Bronchial epithelial cell (primary cell): ENCODE measurements around the gene ORAI1. TPM values are rescaled to one million over a fixed set of nuclear protein-coding genes. Genes with fewer than 3 reads are reported as not detected.
"Not testable (repeated sequence)": the region's sequence is repeated elsewhere in the genome, so short reads cannot be mapped to it uniquely, and the experiment has no call there.

Experiments used
- DNase-seq: peaks from one replicate; pipeline ENCODE4 v3.0.0-alpha.2; 2010; ENCODE audit warnings: low read depth
- FAIRE-seq: peaks from 2 replicates; lab custom pipeline; 2011; peaks lifted over from hg19 to GRCh38; lab: Jason Lieb, UNC
- H3K27me3 ChIP-seq: 2 replicates; pipeline ENCODE4 v1.5.1; 2011; ENCODE audit warnings: low read length; ENCODE audit not compliant: control insufficient read depth, insufficient read depth
- H3K36me3 ChIP-seq: 2 replicates; pipeline ENCODE4 v1.5.1; 2011; ENCODE audit warnings: low read length; ENCODE audit not compliant: control insufficient read depth, insufficient read depth
- H3K4me3 ChIP-seq: 2 replicates; pipeline ENCODE4 v1.5.1; 2011; ENCODE audit warnings: mild to moderate bottlenecking, low read depth, low read length, control low read depth
- CTCF ChIP-seq: IDR thresholded peaks from 2 replicates; pipeline ENCODE4 v1.5.1; 2011; ENCODE audit warnings: mild to moderate bottlenecking, moderate library complexity, low read length, control low read depth, inconsistent platforms; ENCODE audit not compliant: insufficient read depth, severe bottlenecking
- total RNA-seq: library from RNA; depleted of rRNA; stranded (reverse); fragments of >200 nt; gene quantifications from 2 replicates; pipeline ENCODE4 v1.2.1, GENCODE V29; 2014

ORAI1 gene
- total RNA-seq, 1 donor from 2014 or later = 8.7 TPM

- peak; percentile 13 for DNase-seq
- TF ChIP-seq CTCF = no peak
- no peaks in the 10 kb centered on the region for H3K36me3 ChIP-seq
- H3K4me3 ChIP-seq = peak overlapping the region; percentile 53
- H3K27me3 ChIP-seq = no peaks in the 10 kb centered on the region
- FAIRE-seq = no peak
These were observed 46.1 kb upstream of the ORAI1 start for GRCh38 chr12:121579981-121580868.

GRCh38 chr12:121580959-121581685, 45.2 kb upstream of the ORAI1 start, which contains the start of gene KDM2B:
Gene KDM2B, minus strand, starts transcription at chr12:121581023. Its CDS starts 112 bp downstream, at chr12:121580911.
- no peak for FAIRE-seq
- H3K4me3 ChIP-seq = peak within 1 kb of the TSS; percentile 53
- no peaks in the 10 kb centered on the region for H3K36me3 ChIP-seq
- TF ChIP-seq CTCF = no peak
- no peak for DNase-seq
- H3K27me3 ChIP-seq = no peaks in the 10 kb centered on the region

GRCh38 chr12:121581686-121582429, 44.5 kb upstream of the ORAI1 start:
- Histone ChIP-seq H3K4me3 (no peak overlapping the region), H3K36me3 (no peaks in the 10 kb centered on the region), H3K27me3 (no peaks in the 10 kb centered on the region)
- TF ChIP-seq CTCF = no peak
- no peak for DNase-seq
- FAIRE-seq = no peak

GRCh38 chr12:121582583-121583333, 43.6 kb upstream of the ORAI1 start:
- no peak overlapping the region for H3K4me3 ChIP-seq
- H3K36me3 ChIP-seq = no peaks in the 10 kb centered on the region
- DNase-seq (no peak), FAIRE-seq (no peak)
- TF ChIP-seq CTCF = no peak
- H3K27me3 ChIP-seq = no peaks in the 10 kb centered on the region

GRCh38 chr12:121583334-121583661, 43.0 kb upstream of the ORAI1 start:
- H3K4me3 ChIP-seq, H3K36me3 ChIP-seq, FAIRE-seq, DNase-seq, H3K27me3 ChIP-seq: not testable (repeated sequence)

GRCh38 chr12:121584885-121585284, 41.4 kb upstream of the ORAI1 start:
- FAIRE-seq, H3K36me3 ChIP-seq, H3K4me3 ChIP-seq, H3K27me3 ChIP-seq, DNase-seq: not testable (repeated sequence)
